SU-DHL-6 (cell line): Measurements from ENCODE around the gene JPH3.

Experiments
- CTCF ChIP-seq: fragments of 200-600 bp; sonication (generic); IDR thresholded peaks from one replicate; pipeline ENCODE4 v1.5.1; 2017; ENCODE audit warnings: antibody characterized with exemption, mild to moderate bottlenecking, low read length, moderate library complexity; ENCODE audit not compliant: insufficient read depth, poor library complexity, severe bottlenecking
- EZH2phosphoT487 ChIP-seq: fragments of 200-600 bp; sonication (generic), shearing (Covaris generic); conservative IDR thresholded peaks from 2 replicates; pipeline ENCODE4 v1.6.1; 2018; ENCODE audit warnings: mild to moderate bottlenecking, antibody characterized with exemption, low read length, moderate library complexity, mixed read lengths

- TF ChIP-seq CTCF = no peak
- TF ChIP-seq EZH2phosphoT487 = no peak
Observed at GRCh38 chr16:87709677-87710076, 107.4 kb downstream of the JPH3 start.
